ENCODE measurements around the gene CRTAC1.

CRTAC1 gene

DNA sequence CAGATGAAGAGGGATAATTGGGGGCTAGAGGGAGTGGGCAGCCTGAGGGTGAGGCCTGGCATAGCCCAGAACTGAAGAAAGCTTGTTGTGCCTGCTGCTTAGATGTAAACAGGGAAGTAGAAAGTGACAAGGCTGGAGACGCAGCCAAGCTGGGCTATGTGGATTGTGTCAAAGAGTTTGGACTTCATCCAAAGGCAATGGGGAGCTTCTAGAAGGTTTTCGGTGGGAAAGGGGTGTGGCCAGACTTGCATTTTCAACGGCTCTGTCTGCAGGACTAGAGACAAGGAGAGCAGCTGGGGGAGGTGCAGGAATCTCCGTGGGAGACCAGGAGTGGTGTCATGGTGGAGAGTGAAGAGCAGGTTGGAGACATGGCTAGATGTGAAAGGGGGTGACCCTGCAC lies 132.0 kb downstream of the CRTAC1 start:
- DNase-seq (ENCODE audit: low read depth) = no peak

DNA sequence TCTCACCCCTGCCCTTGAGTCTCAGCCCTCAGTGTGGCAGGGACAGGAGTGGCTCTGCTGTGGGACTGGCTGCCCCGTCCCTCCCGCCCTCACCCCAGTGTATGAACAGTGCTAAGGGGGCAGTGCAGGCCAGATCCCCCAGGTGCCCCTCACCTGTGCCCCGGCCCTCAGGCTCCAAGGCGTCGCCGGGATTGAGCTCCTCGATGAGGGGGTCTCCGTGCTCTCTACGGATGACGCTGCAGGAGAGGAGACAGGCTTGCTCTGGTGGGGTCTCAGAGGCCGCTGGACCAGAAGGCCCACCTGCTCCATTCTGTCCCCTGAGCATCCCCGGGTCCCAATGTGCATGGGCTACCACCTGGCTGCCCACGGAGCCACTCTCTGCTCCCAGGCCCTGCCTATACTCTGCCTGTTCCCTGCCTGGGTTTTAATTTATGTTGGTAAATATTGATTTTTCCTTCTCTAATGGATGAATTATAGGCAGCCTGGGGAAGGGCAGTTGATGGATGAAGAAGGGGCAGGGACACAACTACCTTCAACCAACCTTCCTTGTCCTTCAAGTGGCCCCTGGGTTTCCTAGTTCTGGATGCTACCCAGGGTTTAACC lies 133.6 kb downstream of the CRTAC1 start:
- DNase-seq (ENCODE audit: low read depth) = no peak

DNA sequence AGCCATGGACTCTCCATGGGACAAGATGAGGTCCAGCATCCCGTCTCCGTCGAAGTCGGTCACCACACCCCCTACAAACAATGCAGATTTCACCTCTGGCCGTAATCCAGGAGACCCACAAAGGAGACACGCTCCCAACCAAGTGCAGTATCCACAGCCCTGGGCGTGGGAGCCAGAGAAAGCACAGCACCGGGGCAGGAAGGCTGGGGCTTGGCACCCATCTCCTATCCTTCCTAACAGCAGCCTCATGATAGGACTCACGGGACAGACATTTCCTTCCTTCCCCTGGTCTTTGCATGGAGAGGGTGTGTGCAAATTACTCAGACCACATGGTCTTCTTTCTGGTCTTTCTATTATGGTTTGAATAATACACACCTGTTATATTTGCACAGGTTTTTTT lies 134.5 kb downstream of the CRTAC1 start:
- no peak for DNase-seq (ENCODE audit: low read depth)

DNA sequence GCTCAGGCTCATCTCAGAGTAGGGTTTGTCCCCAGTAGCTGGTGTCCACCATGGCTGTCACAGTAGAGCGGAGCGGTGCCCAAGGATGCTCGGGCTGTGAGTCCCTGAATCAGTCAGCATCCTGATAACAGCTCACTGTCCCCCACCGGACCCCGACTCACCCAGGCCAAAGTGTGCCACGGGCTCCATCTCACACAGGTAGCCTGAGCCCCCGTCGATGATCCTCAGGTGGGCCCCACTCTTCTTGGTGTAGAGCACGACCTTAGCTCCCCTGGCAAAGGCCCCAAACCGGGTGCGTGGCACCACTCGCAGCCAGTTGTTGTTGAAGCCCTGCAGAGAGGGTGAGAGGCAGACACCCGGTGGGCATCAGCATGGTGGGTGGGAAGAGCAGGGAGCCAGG lies 135.3 kb downstream of the CRTAC1 start:
- DNase-seq (ENCODE audit: low read depth) = no peak

DNA sequence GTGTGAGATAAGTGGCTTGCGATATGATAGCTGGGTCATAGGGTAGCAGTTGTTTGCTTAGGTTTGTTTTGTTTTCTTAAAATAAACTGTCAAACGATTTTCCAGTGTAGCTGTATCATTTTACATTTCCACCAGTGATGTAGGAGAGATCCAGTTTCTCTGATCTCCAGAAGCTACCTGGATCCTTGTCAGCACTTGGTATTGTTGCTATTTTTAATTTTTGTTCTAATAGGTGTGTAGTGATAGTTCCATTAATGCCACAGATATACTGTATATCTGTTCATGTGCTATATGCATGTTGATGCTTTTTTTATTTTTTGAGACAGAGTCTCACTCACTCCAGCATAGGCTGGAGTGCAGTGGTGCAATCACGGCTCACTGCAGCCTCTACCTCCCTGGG lies 136.3 kb downstream of the CRTAC1 start:
- DNase-seq (ENCODE audit: low read depth) = no peak

DNA sequence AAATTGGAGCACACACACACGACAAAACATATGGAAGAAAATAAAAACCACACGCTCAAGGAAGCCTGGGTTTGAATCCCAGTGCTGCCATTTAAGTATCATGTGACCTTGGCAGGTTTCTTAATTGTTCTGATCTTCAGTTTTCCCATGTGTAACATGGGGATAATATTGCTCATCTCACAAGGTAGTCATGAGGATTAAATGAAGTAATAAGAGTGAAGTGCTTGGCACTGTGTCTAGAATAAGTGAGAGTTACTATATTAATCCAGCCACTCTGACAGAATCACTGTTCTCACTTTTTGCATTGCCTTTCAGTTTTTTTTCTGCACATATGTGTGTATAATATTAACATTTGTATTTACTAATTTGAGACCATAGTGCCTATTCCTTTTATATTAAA lies 137.5 kb downstream of the CRTAC1 start:
- DNase-seq (ENCODE audit: low read depth) = no peak

DNA sequence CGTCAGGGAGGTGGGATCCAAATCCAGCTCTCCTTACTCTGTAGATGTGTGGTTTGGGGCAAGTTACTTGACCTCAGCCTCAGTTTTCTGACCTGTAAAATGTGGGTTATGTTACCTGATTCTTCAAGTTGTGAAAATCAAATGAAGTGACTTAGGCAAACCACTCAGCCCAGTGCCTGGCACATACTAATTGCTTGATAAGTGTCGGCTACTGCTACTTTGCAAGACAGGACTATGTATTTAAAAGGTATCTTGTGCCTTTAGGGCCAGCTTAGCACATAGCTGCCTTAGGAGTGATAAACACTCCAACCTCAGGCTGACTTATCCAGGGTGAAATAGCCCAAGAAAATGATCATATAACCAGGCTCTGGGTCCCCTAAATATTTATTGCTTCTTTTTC lies 137.9 kb downstream of the CRTAC1 start:
- no peak for DNase-seq (ENCODE audit: low read depth)

DNA sequence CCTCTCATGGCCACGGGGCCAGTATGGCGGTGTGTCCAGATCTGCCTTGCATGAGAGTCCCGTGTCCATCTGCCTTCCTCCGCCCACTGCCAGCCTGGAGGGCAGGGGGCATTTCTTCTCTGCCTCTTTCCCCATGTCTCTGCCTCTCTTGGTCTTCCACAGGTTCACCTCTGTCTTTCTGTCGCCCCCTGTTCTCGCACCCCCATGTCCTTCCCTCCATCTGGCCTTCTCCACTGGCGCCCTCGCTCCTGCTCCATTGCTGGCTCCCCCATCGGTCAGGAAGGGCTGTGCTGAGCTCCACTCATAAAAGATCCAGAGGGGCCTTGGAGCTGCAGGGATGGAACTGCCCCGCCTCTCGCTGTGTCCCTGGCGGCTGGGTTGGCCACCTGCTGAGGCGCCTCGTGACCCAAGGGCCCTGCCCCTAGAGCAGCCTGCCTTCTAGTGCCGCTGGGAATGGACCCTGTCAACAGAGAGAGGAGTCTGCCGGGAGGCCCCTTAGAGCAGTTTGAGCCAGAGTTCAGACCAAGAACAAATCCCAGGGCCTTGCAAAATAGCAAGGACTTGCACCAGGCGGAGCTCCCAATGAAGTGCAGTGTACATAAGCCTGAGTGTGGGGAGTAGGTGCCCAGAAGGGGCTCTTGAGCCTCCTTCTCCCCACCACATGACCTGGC lies 138.8 kb downstream of the CRTAC1 start:
- no peak for DNase-seq (ENCODE audit: low read depth)

DNA sequence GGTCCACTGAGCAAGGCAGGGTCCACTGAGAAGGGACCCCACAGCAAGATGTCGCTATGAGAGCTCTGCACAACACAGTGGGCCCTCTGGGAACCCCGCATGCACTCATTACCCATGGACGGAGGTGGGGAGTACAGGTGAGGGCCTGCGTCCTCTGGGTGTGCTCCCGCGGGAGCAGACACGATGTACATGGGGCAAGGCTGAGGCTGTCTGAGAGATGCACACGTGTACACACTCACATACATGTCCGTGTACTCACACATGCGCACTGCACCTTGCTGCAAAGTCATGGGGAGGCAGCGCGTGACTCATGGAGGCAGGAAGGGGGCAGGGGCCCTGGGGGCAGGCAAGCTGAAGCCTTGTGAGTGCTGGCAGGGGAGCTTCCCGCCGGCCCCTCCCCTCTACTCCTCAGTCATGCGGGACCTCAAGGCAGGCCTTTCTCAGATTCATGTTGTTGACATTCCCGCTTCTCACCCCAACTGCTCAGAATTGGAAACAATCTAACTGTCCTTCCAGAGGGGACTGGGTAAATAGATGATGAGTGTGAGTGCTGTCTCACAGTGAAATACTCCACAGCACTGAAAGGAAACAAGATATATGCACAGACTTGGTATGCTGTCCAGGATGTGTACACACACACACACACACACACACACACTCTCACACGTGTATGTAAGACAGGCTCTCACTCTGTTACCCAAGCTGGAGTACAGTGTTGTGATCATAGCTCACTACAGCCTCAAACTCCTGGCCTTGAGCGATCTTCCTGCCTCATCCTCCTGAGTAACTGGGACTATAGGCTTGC lies 140.8 kb downstream of the CRTAC1 start:
- no peak for DNase-seq (ENCODE audit: low read depth)

DNA sequence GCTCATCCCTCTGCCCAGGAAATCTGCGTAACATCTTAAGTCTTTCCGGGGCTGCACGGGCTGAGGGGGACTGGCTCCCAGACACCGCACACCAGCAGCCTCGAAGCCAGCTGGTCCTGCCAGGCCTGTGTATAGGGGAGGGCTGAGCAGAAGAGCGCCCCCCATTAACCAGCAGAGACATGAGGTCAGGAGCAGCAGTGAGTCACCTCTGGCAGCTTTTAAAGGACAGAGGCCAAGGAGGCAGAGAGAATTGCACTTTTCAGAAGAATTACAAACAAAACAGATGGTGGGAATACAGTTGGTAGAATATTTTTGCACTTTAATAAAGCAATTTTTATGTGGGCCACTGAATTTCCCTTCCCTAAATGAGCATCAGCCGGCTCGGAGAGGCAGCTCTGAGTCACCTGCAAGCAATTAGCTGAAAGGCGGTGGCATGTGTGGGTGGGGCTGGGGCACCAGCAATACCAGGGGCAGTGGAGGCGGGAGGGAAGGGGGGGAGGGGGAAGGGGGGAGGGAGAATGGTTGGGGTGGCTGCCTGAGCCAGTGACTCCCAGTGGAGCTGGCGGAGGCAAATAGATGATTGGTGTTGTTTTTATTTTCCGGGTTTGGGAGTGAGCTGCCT lies 141.7 kb downstream of the CRTAC1 start:
- DNase-seq (ENCODE audit: low read depth) = no peak

DNA sequence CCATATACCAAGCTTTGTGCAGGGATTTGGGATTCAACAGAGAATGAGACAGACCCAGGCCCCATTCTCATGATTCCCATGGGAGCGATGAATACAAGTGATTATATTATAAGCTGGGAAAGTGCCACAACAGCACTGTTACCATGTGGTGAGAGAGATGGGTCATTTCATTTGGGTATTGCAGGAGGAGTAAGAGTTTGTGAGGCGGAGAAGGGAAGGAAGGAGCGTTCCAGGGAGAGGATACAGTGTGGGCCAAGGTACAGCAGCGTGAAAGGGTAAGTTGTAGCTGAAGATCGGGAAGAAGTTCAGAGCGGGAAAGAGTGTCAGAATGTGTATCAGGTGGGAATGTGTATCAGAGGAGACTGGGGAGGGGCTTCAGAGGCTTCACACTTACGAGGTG lies 142.3 kb downstream of the CRTAC1 start:
- DNase-seq (ENCODE audit: low read depth) = no peak

DNA sequence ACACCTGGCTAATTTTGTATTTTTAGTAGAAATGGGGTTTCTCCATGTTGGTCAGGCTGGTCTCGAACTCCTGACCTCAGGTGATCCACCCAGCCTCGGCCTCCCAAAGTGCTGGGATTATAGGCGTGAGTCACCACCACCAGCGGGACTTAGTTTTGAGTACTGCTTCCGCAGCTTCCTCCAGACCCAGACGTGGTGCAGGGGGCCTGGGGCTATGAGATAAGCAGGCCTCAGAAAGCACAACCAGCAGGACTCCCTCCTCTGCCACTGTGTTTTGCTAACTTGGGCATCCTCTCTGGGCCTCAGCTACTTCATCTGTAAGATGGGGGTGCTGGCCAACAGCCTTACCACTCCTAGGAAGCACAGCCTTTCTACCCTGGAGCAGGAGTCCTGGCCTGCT lies 143.0 kb downstream of the CRTAC1 start:
- DNase-seq (ENCODE audit: low read depth) = no peak

DNA sequence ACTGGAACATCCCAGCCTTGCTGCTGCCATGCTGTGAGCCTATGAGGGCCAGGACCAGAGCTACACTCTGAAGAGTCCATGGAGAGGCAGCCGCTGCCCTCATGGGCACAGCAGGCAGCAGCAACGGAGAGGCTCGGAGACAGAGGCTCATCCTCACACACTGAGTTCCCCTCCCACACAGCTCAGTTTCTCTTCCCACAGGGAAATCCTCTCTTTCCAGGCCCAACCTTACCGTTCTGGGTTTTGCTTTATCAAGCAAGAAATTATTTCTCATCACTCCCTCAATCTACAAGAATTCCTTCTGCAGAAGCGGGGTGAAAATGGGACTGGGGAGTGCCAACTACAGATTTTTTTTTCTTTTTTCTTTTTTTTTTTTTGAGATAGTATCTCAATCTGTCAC lies 144.1 kb downstream of the CRTAC1 start:
- DNase-seq (ENCODE audit: low read depth) = no peak

DNA sequence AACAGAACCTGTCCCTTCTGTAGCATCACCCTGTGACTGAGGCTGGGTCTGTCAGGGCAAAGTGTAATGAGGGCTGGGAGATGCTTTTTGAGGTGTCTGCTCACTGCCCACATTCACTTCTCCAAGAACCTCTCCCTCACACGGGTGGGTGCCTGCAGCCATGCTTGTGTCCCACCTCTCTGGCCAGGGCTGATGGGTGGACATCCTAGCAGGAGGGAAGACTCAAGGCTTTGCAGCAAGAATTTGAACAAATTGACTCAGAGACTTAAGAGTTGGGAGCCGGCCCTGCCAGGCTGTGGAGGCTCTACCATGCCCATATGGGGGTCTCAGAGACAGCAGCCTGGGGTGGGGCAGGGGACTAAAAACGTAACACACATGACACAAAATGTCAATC lies 147.3 kb downstream of the CRTAC1 start:
- no peak for DNase-seq (ENCODE audit: low read depth)

DNA sequence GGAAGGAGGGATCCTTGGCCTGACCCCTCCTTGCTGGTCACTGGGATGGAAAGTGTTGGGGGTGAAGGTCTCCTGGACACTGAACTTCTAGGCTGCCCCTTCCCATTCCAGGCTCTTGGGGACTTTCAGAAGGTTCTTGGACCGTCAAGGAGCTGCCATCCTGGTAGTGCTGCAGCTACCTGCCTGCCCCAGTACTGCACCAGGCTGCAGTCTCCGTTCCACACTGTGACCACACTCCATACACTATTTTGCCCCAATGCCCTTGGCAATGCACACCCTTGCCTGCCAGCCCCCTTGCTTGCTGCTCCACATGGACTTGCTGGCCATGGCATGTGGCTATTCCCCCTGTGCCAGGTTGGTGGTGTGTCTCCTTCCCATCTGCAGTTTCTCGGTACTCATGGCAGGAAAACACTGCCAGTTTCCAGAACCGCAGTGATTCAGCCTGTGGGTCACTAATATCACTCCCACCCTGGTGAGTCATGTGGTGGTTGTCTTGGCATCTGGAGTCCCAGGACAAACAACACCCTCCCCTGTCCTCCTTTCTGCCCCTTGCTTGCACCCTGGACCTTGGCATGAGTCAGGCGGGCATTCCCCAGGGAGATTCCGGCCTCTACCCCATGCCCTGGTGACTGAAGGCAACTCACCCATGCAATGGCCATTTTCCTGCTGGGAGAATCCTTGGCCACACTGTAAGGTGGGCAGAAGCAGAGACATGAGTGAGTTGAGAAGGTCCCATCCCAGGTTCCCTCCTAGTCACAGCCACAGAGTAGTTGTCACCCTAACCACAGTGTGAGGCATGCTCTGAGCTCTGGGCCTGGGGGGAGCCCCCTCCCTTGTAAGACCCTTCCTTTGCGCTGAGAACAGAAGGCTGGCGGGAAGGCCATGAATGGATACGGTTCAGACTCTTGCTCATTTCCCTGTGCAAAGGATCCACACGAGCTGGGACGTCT lies 148.0 kb downstream of the CRTAC1 start:
- DNase-seq (ENCODE audit: low read depth) = no peak

DNA sequence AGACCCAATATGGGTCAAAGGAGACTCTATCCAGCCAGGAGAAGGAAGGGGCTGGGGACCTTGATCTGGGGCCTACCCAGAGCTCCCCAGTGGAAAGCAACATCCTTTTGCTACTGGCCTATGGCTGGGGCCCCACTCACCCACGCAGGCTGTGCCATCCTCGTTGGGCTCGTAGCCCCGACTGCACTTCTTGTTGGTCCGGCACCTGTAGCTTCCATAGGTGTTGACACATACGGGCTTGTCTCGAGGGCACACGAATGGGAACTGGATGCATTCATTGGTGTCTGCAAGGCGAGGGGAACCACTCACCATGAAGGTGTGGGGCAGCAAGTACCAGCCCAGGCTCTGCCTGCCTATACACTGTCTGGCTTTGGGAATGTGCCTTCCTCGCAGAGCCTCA lies 150.3 kb downstream of the CRTAC1 start:
- DNase-seq (ENCODE audit: low read depth) = no peak

DNA sequence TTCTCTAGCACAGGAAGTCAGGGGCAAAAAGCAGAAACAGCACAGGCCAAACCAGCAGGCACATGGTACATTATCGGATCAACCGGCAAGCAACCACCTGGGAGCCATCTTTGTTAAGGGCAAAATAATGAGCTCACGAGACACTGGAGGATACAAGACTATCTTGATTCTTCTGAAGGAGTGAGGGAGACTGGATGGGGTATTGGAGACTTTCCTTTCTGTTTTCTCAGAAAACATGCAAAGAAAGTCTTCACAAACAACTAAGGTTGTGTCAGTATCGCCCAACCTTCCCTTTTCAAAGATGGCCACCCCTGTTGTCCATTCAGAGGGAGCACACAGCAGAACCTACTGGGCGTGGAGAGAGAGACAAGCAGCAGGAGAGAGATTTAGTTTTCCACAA lies 151.2 kb downstream of the CRTAC1 start:
- DNase-seq (ENCODE audit: low read depth) = no peak

DNA sequence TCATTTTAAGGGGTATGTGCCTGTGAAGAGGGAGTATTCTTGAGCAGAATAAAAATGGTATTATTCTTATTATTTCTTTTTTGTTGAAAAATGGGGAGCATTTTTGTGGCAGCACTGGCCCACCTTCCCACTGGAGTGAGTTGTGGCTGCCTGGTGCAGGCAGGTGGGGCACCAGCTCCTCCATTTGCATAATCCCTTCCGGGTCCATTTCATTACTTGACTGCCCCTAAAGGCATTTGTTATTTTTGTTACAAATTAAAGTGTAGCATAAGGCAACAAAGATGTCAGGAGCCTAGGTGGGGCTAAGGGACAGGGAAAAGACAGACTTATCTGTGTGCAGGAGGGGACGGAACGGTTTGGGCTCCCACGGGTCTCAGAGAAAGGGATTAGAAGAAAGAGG lies 154.0 kb downstream of the CRTAC1 start:
- DNase-seq (ENCODE audit: low read depth) = no peak

DNA sequence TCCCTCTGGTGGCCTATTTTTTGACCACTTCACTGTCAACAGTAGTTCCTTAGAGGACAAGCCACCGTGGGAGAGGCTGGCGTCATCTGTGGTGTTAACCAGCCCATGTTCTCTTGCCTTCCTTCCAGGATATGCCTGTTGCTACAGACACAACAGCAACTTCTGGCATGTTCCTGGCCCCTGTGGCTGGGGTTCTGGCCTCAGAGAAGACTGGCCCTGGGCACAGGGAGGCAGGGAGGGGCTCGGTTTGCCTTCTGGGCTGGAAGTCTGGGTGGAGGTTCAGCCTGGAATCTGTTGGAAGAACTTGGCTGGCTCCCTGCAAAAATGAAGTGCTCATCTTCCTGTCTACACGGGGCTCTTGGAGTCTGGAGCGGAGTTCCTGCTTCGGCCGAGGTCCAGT lies 155.0 kb downstream of the CRTAC1 start:
- DNase-seq (ENCODE audit: low read depth) = no peak

DNA sequence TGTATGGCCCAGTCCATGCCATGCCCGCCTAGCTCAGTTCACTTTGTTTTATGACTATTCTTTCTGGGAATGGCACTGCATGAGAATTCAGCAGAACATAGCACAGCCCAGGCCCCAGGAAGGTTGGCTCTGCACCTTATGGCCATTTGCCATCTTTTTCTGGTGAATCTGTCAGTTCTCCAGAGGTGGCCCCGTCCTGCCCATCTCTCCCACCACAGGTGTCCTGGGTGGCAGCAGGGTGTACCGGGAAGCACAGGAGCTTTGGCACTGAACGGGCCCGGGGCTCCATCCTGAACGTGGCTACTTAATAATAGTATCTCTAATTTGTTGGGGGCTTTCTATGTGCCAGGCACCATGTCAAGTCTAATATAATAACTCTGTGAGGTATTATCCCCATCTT lies 156.1 kb downstream of the CRTAC1 start:
- no peak for DNase-seq (ENCODE audit: low read depth)

DNA sequence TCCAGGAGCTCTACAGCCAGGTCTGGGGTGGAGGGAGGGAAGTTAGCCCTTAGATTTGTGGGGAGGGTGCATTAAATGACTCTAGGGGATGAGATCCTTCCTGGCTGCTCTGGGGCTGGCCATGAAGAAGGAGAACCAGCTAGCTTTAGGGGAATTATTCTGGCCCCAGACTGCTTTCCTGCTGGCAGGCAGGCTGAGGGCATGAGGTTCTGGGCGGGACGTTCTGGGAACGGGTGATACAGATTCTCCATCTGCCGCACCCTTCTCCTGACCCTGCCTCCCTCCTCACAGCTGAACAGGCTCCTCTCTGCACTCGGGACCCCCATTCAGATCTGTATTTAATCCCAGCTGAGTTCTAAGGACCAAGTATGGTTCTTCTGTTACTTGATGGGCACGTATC lies 156.9 kb downstream of the CRTAC1 start:
- DNase-seq (ENCODE audit: low read depth) = no peak

DNA sequence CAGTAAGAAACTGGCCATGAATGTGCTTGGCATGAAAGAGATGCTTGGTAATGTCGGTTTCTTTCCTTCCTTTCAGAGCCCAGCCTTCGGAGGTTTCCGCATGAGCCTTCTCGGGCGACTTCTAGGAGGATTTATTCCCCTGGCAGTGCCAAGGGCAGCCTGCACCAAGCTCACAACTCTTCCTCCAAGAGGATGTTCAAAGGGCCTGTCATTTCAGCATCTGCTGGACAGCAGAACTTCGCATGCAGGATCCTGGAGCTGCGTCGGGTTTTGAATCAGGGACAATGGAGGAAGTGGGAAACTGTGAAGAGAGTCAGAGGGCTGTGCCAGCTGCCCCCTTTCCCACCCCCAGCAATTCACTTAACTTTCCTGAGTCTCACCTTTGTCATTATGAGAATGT lies 159.4 kb downstream of the CRTAC1 start:
- DNase-seq (ENCODE audit: low read depth) = no peak
